GM12891 (cell line): ENCODE measurements around the gene ZNF626.
"Not testable (repeated sequence)": the region's sequence is repeated elsewhere in the genome, so short reads cannot be mapped to it uniquely, and the experiment has no call there.

Experiments
- POLR2A ChIP-seq: IDR thresholded peaks from 2 replicates; pipeline ENCODE4 v1.6.1; 2011; ENCODE audit warnings: low read depth, low read length, control low read depth
- POLR2AphosphoS5 ChIP-seq: IDR thresholded peaks from 2 replicates; pipeline ENCODE4 v1.6.1; 2011; ENCODE audit warnings: low read depth, low read length, control low read depth
- TAF1 ChIP-seq: IDR thresholded peaks from 2 replicates; pipeline ENCODE4 v1.6.1; 2011; ENCODE audit warnings: low read depth, low read length, control low read depth

- TF ChIP-seq POLR2AphosphoS5, TAF1, POLR2A: not testable (repeated sequence)
Measured at GRCh38 chr19:20664475-20664874, 3.1 kb upstream of the ZNF626 start.
